Measurements from ENCODE around the gene LMNA.

Gene LMNA

GRCh38 chr1:156081917-156082308 lies 32.6 kb upstream of the LMNA start:
- in situ Hi-C loops (cut with HindIII; ENCODE audit: low sequenced_read_pairs) = no loop called here

- in situ Hi-C loops (cut with HindIII; ENCODE audit: low sequenced_read_pairs) = no loop called here
Observed at GRCh38 chr1:156082309-156083091, 32.0 kb upstream of the LMNA start, which contains the start of gene MEX3A. TSS of gene MEX3A (minus strand) at chr1:156082465. CDS start at chr1:156081998, 467 bp downstream.

- in situ Hi-C loops (cut with HindIII; ENCODE audit: low sequenced_read_pairs) = no loop called here
Observed at GRCh38 chr1:156083800-156084790, 30.4 kb upstream of the LMNA start.

- in situ Hi-C loops (cut with HindIII; ENCODE audit: low sequenced_read_pairs) = no loop called here
Observed at GRCh38 chr1:156086256-156086662, 28.3 kb upstream of the LMNA start.

GRCh38 chr1:156089704-156090103 lies 24.8 kb upstream of the LMNA start:
- in situ Hi-C loops (cut with HindIII; ENCODE audit: low sequenced_read_pairs) = no loop called here

- in situ Hi-C loops (cut with HindIII; ENCODE audit: low sequenced_read_pairs) = no loop called here
Observed at GRCh38 chr1:156090138-156090839, 24.2 kb upstream of the LMNA start.

- in situ Hi-C loops (cut with HindIII; ENCODE audit: low sequenced_read_pairs) = no loop called here
Observed at GRCh38 chr1:156090840-156091188, 23.7 kb upstream of the LMNA start.

GRCh38 chr1:156091610-156092009 lies 22.9 kb upstream of the LMNA start:
- in situ Hi-C loops (cut with HindIII; ENCODE audit: low sequenced_read_pairs) = no loop called here

GRCh38 chr1:156095906-156096508 lies 18.5 kb upstream of the LMNA start:
- in situ Hi-C loops (cut with HindIII; ENCODE audit: low sequenced_read_pairs) = no loop called here

- in situ Hi-C loops (cut with HindIII; ENCODE audit: low sequenced_read_pairs) = no loop called here
Observed at GRCh38 chr1:156096640-156097391, 17.7 kb upstream of the LMNA start.

GRCh38 chr1:156097499-156098178 lies 16.9 kb upstream of the LMNA start:
- in situ Hi-C loops (cut with HindIII; ENCODE audit: low sequenced_read_pairs) = no loop called here

- in situ Hi-C loops (cut with HindIII; ENCODE audit: low sequenced_read_pairs) = no loop called here
Observed at GRCh38 chr1:156098784-156099183, 15.7 kb upstream of the LMNA start.

- in situ Hi-C loops (cut with HindIII; ENCODE audit: low sequenced_read_pairs) = no loop called here
Observed at GRCh38 chr1:156099282-156099681, 15.2 kb upstream of the LMNA start.

- in situ Hi-C loops (cut with HindIII; ENCODE audit: low sequenced_read_pairs) = loop anchor here (10.0 kb wide), 1 partner anchor 124 kb away; no protein-coding TSS in a partner anchor
Observed at GRCh38 chr1:156100205-156100995, 14.1 kb upstream of the LMNA start.

- in situ Hi-C loops (cut with HindIII; ENCODE audit: low sequenced_read_pairs) = loop anchor here (10.0 kb wide), 1 partner anchor 123 kb away; no protein-coding TSS in a partner anchor
Observed at GRCh38 chr1:156101880-156102279, 12.6 kb upstream of the LMNA start.

GRCh38 chr1:156102633-156103511 lies 11.6 kb upstream of the LMNA start:
- in situ Hi-C loops (cut with HindIII; ENCODE audit: low sequenced_read_pairs) = loop anchor here (10.0 kb wide), 1 partner anchor 122 kb away; no protein-coding TSS in a partner anchor

- in situ Hi-C loops (cut with HindIII; ENCODE audit: low sequenced_read_pairs) = loop anchor here (10.0 kb wide), 1 partner anchor 121 kb away; no protein-coding TSS in a partner anchor
Observed at GRCh38 chr1:156103521-156103947, 11.0 kb upstream of the LMNA start.
